OCI-LY1 (cell line): Measurements from ENCODE around the gene ALKBH3.

Experiments
- H2AFZ ChIP-seq: fragments of 200-600 bp; sonication (generic), shearing (Covaris generic); 2 replicates; pipeline ENCODE4 v1.6.0; 2014; ENCODE audit warnings: antibody characterized with exemption, mild to moderate bottlenecking, low read length
- H3F3A ChIP-seq: fragments of 200-600 bp; sonication (generic), shearing (Covaris generic); 2 replicates; pipeline ENCODE4 v1.6.0; 2014; ENCODE audit warnings: mild to moderate bottlenecking, antibody characterized with exemption, low read length, moderate library complexity; ENCODE audit not compliant: insufficient read depth
- H3K27ac ChIP-seq: fragments of 200-600 bp; sonication (generic); 2 replicates; pipeline ENCODE4 v1.5.1; 2014; ENCODE audit warnings: low read length, mixed run types, mild to moderate bottlenecking, low read depth; ENCODE audit not compliant: poor library complexity, severe bottlenecking
- H3K27me3 ChIP-seq: fragments of 200-600 bp; sonication (generic); 2 replicates; pipeline ENCODE4 v1.6.0; 2014; ENCODE audit warnings: antibody characterized with exemption, mild to moderate bottlenecking, low read length, moderate library complexity; ENCODE audit not compliant: insufficient read depth
- H3K36me3 ChIP-seq: fragments of 200-600 bp; sonication (generic); 2 replicates; pipeline ENCODE4 v1.6.1; 2014; ENCODE audit warnings: mild to moderate bottlenecking, antibody characterized with exemption, low read length, moderate library complexity, mixed read lengths; ENCODE audit not compliant: insufficient read depth
- H3K4me1 ChIP-seq: fragments of 200-600 bp; sonication (generic); 2 replicates; pipeline ENCODE4 v1.5.1; 2014; ENCODE audit warnings: mild to moderate bottlenecking, low read length, moderate library complexity; ENCODE audit not compliant: insufficient read depth, severe bottlenecking
- H3K4me2 ChIP-seq: fragments of 200-600 bp; sonication (generic), shearing (Covaris generic); 2 replicates; pipeline ENCODE4 v1.6.1; 2014; ENCODE audit warnings: low read length
- H3K4me3 ChIP-seq: fragments of 200-600 bp; sonication (generic); 2 replicates; pipeline ENCODE4 v1.5.1; 2014; ENCODE audit warnings: low read length, low read depth, mild to moderate bottlenecking, mixed read lengths; ENCODE audit not compliant: poor library complexity, severe bottlenecking
- H3K79me2 ChIP-seq: fragments of 200-600 bp; shearing (Covaris generic); 2 replicates; pipeline ENCODE4 v1.6.1; 2016; ENCODE audit warnings: mixed run types, low read length, mixed read lengths; ENCODE audit not compliant: insufficient read depth
- H3K9ac ChIP-seq: fragments of 200-600 bp; sonication (generic), shearing (Covaris generic); 2 replicates; pipeline ENCODE4 v1.6.1; 2014; ENCODE audit warnings: mild to moderate bottlenecking, low read length, mixed read lengths
- H3K9me2 ChIP-seq: fragments of 200-600 bp; sonication (generic), shearing (Covaris generic); 2 replicates; pipeline ENCODE4 v1.6.1; 2014; ENCODE audit warnings: low read depth, mild to moderate bottlenecking, low read length, mixed read lengths
- H3K9me3 ChIP-seq: fragments of 200-600 bp; shearing (Covaris generic); 2 replicates; pipeline ENCODE4 v1.6.1; 2014; ENCODE audit warnings: low read length, mixed read lengths
- H4K20me1 ChIP-seq: fragments of 200-600 bp; sonication (generic), shearing (Covaris generic); 2 replicates; pipeline ENCODE4 v1.6.0; 2016; ENCODE audit warnings: mild to moderate bottlenecking, low read length; ENCODE audit not compliant: insufficient read depth
- EZH2 ChIP-seq: fragments of 200-600 bp; sonication (generic), shearing (Covaris generic); IDR thresholded peaks from 2 replicates; pipeline ENCODE4 v1.8.0; 2017; ENCODE audit warnings: borderline replicate concordance, mixed run types, mild to moderate bottlenecking, antibody characterized with exemption, low read length, moderate library complexity, mixed read lengths
- TF ChIP-seq, protein P1 (sequence below): fragments of 200-600 bp; sonication (generic), shearing (Covaris generic); IDR thresholded peaks from 2 replicates; pipeline ENCODE4 v1.5.1; 2017; ENCODE audit warnings: mild to moderate bottlenecking, antibody characterized with exemption, low read length, moderate library complexity, mixed read lengths

ALKBH3 gene

DNA sequence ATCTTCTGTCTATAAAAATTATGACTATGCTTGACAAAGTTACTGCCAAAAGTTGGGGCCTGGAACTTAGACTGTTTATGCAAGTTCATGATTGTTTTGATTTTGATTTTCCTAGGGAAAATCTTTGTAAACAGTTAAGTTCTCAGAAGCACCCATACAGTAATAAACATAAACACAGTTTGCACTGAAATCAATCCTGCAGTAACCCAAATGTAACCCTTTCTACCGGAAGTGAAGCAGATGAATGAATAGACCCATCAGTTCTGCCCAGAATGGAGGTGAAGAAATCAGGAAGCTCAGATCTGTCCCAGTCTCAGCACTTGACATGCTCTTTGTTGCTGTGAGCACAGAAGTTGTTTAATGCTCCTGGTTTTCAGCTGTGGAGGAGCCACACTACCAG, 37.2 kb downstream of the ALKBH3 start:
- TF ChIP-seq, protein P1, sequence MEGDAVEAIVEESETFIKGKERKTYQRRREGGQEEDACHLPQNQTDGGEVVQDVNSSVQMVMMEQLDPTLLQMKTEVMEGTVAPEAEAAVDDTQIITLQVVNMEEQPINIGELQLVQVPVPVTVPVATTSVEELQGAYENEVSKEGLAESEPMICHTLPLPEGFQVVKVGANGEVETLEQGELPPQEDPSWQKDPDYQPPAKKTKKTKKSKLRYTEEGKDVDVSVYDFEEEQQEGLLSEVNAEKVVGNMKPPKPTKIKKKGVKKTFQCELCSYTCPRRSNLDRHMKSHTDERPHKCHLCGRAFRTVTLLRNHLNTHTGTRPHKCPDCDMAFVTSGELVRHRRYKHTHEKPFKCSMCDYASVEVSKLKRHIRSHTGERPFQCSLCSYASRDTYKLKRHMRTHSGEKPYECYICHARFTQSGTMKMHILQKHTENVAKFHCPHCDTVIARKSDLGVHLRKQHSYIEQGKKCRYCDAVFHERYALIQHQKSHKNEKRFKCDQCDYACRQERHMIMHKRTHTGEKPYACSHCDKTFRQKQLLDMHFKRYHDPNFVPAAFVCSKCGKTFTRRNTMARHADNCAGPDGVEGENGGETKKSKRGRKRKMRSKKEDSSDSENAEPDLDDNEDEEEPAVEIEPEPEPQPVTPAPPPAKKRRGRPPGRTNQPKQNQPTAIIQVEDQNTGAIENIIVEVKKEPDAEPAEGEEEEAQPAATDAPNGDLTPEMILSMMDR: no peak
- no peak for TF ChIP-seq EZH2
- H3F3A ChIP-seq: no peaks in the 10 kb centered on the region

DNA sequence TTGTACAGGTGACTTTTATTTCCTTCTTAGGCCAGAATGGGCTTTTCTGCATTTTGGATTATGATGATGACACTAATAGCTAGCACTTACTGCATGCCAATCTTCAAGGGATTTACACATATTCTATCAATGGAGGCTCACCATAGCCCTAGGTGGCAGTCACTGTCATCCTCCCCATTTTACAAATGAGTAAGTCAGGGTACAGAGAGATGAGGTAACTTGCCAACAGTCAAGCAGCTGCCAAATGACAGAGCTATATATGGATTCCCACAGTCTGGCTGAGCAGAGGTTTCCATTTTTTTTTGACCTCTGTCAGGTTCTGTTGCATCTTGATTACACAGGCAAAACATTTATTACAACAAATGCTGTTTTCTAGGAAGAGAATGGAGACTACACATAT, 38.0 kb downstream of the ALKBH3 start:
- Histone ChIP-seq H3F3A (no peaks in the 10 kb centered on the region), H3K36me3 (no peaks in the 10 kb centered on the region), H3K4me1 (peaks cover 8% of the 10 kb centered on the region), H3K27ac (no peak overlapping the region), H4K20me1 (no peaks in the 10 kb centered on the region), H3K9me2 (no peaks in the 10 kb centered on the region), H3K4me3 (no peak overlapping the region), H3K27me3 (no peaks in the 10 kb centered on the region), H3K4me2 (no peak overlapping the region), H3K79me2 (no peaks in the 10 kb centered on the region), H3K9me3 (no peaks in the 10 kb centered on the region), H3K9ac (no peak overlapping the region), H2AFZ (no peak overlapping the region)
- no peak for TF ChIP-seq EZH2
- TF ChIP-seq, protein P1: no peak

More for the DNA sequence above, 37.2 kb downstream of the ALKBH3 start:
- Histone ChIP-seq H4K20me1 (no peaks in the 10 kb centered on the region), H3K79me2 (no peaks in the 10 kb centered on the region), H3K4me1 (peaks cover 8% of the 10 kb centered on the region), H3K4me3 (no peak overlapping the region), H2AFZ (no peak overlapping the region), H3K9me2 (no peaks in the 10 kb centered on the region), H3K9me3 (no peaks in the 10 kb centered on the region), H3K27me3 (no peaks in the 10 kb centered on the region), H3K27ac (no peak overlapping the region), H3K36me3 (no peaks in the 10 kb centered on the region), H3K9ac (no peak overlapping the region), H3K4me2 (no peak overlapping the region)

DNA sequence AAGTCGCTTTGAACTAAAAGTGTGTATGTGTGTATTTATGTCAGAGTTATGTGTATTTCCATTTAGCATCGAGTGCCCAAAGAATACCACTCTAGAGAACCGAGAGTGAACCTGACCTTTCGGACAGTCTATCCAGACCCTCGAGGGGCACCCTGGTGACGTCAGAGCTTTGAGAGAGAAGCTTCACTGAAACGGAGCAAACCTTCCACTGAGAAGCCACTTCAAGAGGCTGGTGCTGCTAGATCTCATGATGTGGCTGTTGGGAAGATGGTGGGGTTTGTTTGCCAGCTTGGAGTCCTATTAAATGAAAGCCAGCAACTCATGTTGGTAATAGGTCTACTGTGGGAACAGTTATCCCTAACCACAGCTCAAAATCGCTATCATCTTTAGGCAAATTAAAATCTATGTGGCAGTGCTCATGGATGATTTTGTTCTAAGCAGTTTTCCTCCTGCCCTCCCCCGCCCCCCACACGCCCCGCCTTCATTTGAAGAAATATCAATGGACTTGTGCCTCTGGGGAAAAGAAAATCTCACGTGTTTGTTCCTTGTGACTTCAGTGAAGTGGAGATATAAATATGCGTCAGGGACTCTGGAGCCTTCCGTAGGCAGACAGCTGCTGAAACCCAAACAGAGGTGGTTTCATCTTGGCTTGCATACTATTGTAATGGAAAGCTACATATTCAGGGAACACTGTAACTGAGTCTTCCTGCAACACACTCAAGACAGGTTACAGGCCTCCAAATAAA, 39.4 kb downstream of the ALKBH3 start:
- Histone ChIP-seq H4K20me1 (no peaks in the 10 kb centered on the region), H3F3A (no peaks in the 10 kb centered on the region), H2AFZ (no peak overlapping the region), H3K36me3 (no peaks in the 10 kb centered on the region), H3K4me1 (peaks cover 8% of the 10 kb centered on the region), H3K9ac (no peak overlapping the region), H3K4me3 (no peak overlapping the region), H3K4me2 (no peak overlapping the region), H3K27me3 (no peaks in the 10 kb centered on the region), H3K9me3 (no peaks in the 10 kb centered on the region), H3K79me2 (no peaks in the 10 kb centered on the region), H3K9me2 (no peaks in the 10 kb centered on the region), H3K27ac (no peak overlapping the region)
- no peak for TF ChIP-seq EZH2
- TF ChIP-seq, protein P1: no peak
